GM12891 (cell line): ENCODE measurements around the gene WDR64.

Experiments used
- DNase-seq: peaks from one replicate; pipeline ENCODE4 v3.0.0; 2011; ENCODE audit warnings: low spot score; ENCODE audit not compliant: insufficient read length
- FAIRE-seq: peaks from 2 replicates; lab custom pipeline; 2011; peaks lifted over from hg19 to GRCh38; lab: Jason Lieb, UNC
- PAX5 ChIP-seq: IDR thresholded peaks from 2 replicates; pipeline ENCODE4 v1.6.1; 2011; ENCODE audit warnings: low read length, moderate library complexity, mild to moderate bottlenecking; ENCODE audit not compliant: insufficient read depth, severe bottlenecking
- POLR2A ChIP-seq: IDR thresholded peaks from 2 replicates; pipeline ENCODE4 v1.6.1; 2011; ENCODE audit warnings: low read depth, low read length, control low read depth
- POLR2AphosphoS5 ChIP-seq: IDR thresholded peaks from 2 replicates; pipeline ENCODE4 v1.6.1; 2011; ENCODE audit warnings: low read depth, low read length, control low read depth
- POU2F2 ChIP-seq: IDR thresholded peaks from 2 replicates; pipeline ENCODE4 v1.6.1; 2011; ENCODE audit warnings: low read depth, mild to moderate bottlenecking, control low read depth, low read length, moderate library complexity
- SPI1 ChIP-seq: IDR thresholded peaks from 2 replicates; pipeline ENCODE4 v1.6.1; 2011; ENCODE audit warnings: low read depth, low read length, control low read depth
- TAF1 ChIP-seq: IDR thresholded peaks from 2 replicates; pipeline ENCODE4 v1.6.1; 2011; ENCODE audit warnings: low read depth, low read length, control low read depth

Gene WDR64

DNA sequence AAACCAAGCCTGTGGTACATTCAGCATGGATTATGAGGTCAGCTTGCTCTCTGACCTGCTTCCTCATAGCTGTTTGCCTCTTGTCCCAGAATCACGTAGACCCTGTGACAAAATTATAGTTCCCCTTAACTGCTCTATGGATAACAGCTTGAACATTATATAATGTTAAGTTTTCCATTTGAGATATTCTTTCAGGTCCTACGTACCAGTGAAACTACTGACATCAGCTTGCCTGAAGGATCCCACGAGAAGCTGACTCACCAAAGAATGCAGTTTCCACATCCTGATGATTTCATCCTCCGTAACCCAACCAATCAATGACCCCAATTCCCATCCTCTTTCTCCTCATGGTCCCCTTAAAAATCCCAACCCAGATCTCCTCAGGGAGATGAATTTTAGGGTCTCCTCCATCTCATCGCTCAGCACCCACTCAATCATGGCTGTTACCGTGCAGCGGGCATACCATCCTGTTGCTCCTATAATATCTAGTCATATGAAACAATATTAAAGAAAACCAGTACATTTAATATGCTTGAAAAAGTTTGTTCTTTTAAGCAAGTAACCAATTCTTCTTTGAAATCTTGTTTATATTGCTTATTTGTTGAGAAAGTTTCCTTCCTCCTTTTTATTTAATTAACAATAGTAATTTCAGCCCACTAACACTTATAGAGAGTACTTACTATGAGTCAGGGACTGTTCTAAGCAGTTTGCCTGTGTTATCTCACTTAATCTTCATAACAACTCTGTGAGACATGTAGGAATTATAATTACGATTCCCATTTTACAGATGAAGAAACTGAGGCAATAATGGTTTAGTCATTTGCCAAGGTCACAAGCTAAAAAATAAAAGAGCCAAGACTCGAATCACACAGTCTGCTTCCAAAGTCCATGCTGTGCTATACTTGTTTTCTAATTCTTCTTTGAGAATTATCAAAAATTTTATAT is 39.3 kb upstream of the WDR64 start:
- TF ChIP-seq SPI1: no peak
- no peak for TF ChIP-seq TAF1
- FAIRE-seq: no peak
- no peak for DNase-seq

DNA sequence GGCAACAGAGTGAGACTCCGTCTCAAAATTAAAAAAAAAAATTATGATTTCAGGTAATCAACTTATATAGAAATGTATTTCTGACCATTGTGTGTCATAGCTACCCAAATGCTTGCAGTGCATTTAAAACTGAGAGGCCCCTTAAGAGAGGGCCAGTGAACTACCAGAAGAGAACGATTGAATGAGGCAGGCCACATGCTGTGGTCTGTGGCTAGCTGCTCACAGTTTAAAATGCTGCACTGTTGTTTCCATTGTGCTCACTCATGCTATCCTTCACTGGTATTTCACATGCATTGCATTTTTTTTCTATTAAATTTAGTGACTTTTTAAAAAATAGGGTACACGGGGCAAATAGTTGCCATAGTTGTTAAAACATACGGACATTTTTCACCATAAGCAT is 37.9 kb upstream of the WDR64 start:
- FAIRE-seq: no peak
- TF ChIP-seq SPI1 (no peak), TAF1 (no peak), POLR2A (no peak), POU2F2 (no peak), PAX5 (no peak)
- no peak for DNase-seq

DNA sequence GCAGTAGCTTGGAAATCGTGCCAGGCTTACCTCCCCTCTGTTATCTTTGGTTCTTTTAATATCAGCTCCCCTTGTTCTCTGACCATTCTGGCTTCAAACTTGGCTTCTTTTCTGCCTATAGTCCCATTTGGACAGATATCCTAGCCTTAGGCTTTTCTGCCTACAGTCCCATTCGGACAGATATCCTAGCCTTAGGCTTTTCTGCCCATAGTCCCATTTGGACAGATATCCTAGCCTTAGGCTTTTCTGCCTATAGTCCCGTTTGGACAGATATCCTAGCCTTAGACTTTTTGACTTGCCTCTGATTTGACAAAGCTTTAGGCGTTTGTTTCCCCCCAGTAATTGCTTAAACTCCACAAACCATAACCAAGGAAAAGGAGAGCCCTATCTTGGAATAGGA is 37.5 kb upstream of the WDR64 start:
- FAIRE-seq (no peak), DNase-seq (no peak)
- TF ChIP-seq PAX5: no peak
- no peak for TF ChIP-seq POLR2AphosphoS5
- no peak for TF ChIP-seq SPI1

DNA sequence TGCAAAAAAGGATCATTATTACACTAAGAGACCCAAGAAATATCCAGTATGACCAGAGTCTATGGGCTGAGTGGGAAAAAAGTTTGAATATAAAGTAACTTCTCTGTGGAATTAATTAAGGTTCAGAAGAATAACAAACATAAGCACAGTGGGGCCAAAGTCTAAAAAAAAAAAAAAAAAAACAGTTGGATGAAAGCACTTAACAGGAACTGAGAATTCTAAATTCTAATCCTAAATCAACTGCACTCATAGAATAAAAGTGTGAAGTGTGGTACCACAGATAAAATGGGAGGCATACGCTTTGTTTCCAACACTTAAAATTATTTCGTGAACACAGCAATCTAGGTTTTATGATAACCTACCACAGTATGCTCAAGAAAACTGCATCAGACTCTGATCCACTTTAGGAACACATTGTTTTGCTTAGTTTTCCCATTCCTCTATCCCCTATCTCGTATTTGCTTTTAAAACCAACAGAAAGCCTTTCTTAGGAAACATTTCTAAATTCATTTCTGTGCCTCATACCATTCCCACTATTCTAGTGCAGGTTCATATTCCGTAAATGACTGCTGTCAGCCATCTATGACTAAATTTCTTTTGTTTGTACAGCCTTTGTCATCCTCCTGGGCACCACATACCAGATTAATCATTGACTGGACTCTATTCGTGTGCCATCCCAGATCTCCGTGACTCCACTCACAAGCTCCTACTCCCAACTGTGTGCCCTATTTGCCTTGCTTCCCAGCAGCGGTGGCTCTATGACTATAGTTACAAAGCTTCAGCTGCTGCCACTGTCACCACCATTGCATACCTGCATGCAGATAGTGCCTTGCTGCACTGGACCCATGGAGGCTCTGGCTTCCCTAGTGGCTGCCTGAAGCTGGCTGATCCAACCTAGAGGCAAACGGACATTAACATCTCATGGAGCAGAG is 36.8 kb upstream of the WDR64 start:
- no peak for FAIRE-seq
- TF ChIP-seq TAF1 (no peak), POU2F2 (no peak), POLR2AphosphoS5 (no peak), SPI1 (no peak), POLR2A (no peak), PAX5 (no peak)

DNA sequence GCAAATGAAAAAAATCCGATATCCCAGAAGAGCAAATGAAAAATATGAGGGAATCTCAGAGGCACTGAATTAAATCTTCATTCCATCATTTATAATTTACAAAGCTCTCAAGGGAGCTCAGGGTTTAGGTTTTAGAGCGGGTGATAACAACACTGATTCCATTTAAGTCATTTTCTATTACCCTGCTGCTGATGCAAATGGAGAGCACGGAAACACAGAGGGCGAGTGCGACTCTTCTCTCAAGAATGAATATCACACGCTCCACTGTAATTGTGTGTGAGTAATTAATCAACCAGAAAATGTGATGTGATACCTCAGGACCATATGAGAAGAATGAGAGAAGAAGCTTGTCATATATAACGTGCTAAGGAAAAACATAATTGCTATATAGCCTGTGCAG is 34.7 kb upstream of the WDR64 start:
- TF ChIP-seq TAF1 (no peak), PAX5 (no peak), POLR2AphosphoS5 (no peak), POU2F2 (no peak), SPI1 (no peak), POLR2A (no peak)
- FAIRE-seq (no peak), DNase-seq (no peak)

More for the DNA sequence above, 36.8 kb upstream of the WDR64 start:
- no peak for DNase-seq

DNA sequence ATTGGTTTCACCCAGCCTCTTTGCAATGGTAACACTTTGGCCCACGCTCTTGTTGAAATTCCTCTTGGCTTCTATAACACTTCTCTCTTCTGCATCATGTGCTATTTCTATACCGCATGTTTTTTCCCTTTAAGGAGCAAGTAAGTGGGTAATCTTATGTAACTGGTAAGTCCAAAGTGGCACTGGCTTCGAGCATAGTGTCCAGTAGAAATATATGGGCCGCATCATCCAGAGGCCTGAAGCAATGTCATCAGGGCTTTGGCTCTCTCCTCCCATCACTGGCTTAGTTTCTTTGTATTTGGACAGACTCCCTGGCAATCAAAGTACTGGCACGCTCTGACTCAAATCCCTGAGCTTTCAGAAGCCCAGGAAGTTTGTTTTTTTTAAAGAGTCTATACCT is 29.4 kb upstream of the WDR64 start:
- DNase-seq (no peak), FAIRE-seq (no peak)
- TF ChIP-seq SPI1 (no peak), TAF1 (no peak), POLR2A (no peak), POLR2AphosphoS5 (no peak), PAX5 (no peak), POU2F2 (no peak)

DNA sequence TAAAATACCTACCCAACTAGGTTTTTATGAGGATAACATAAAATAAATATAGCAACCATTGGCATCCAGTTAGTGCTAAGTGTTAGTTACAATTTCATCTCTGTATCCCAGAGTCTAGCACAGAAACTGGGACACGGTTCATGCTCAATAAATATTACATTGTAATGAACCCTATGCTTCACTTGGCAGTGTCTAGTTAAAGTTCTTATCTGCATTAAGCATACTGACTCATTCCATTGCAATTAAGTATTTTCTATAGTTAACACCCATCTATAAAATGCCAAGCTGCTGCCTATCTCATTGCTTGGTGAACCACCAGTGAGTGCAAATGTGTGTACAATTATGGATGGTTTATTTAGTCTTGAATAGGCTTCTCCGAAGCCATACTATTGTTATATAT is 27.1 kb upstream of the WDR64 start:
- DNase-seq: no peak
- FAIRE-seq: no peak
- TF ChIP-seq POLR2A: no peak
- TF ChIP-seq SPI1: no peak
- TF ChIP-seq POLR2AphosphoS5: no peak
- no peak for TF ChIP-seq POU2F2
- TF ChIP-seq TAF1: no peak
- TF ChIP-seq PAX5: no peak

DNA sequence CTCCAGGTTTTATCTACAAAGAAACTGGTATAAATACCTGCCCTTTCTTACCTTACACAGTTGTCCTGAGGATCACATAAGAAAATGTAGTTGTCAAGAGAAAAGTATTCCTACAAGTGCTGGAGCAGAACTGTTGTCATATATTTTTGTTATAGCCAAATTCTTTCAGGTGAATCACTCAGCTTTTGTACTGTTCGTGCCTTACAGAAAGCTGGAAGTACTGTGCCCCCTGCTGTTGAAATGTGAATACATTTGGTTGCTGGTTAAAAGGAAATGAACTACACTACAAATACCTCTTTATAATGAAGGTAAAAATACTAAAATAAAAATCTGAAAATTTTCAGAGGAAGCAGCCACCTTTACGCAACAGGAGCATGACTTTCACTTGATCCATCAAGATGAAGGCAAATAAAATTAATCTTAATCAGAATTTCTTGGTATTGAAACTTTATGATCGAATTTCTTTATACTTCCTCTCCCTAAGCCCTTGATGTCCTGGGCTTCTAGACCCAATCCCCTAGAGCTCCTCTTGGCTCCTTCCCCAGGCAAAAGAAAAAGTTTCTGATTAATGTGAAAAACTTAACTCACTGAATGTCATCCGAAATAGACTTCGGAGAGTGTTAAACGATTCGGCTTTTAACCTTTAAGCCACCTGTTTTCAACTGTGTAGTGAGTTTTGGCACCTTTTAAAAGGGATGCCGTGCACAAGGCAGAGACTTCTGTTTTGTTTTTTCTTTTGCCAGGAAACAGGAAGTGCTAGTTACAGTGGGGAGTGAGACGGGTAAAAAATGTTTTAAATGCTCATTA is 24.4 kb upstream of the WDR64 start:
- TF ChIP-seq POLR2A: no peak
- TF ChIP-seq PAX5: no peak
- TF ChIP-seq POLR2AphosphoS5: no peak
- peak; percentile 78 for TF ChIP-seq SPI1
- DNase-seq (no peak), FAIRE-seq (no peak)

DNA sequence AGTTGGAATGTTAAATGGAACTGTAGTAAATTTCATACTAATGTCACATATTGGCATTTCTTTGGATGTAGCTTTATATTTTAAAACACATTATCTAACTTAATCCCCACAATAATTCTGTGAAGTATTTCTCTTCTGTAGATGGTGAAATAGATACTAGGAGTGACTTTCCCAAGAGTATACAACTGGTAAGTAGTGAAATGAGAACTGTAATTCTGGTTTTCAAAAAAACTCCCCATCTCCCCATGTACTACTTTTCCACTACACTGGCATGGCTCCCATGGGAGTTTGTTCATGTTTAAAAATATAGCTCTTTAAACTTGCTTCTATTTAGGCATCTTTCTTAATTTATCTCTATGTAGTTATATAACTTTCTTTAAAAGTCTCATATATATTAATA is 22.1 kb upstream of the WDR64 start:
- DNase-seq: no peak
- no peak for FAIRE-seq
- TF ChIP-seq PAX5 (no peak), POLR2A (no peak), POU2F2 (no peak), TAF1 (no peak), POLR2AphosphoS5 (no peak), SPI1 (no peak)

DNA sequence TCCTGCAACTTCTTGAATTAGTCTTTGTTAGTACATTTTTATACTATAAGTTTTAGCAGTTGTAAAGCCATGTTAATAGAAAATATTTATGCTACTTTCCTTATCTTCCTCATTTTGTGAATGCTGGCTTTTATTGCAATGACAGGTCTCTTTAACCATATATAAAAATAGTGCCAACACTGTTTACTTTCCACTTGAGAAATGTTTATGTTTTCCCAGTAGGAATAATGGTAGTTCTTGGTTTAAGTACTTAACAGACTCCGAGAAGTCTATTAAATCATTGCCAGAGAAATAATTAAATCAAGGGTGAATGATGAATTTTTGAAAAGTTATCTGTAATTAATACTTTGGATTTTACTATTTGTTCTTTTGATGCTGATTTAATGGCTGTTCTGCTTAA is 21.6 kb upstream of the WDR64 start:
- DNase-seq: no peak
- FAIRE-seq: no peak
- TF ChIP-seq POLR2AphosphoS5: no peak
- TF ChIP-seq POLR2A: no peak
- no peak for TF ChIP-seq SPI1
- no peak for TF ChIP-seq TAF1
- no peak for TF ChIP-seq PAX5
- no peak for TF ChIP-seq POU2F2
